ENCODE data around the gene KIF16B. TPM values are rescaled to one million over a fixed set of nuclear protein-coding genes. Genes with fewer than 3 reads are reported as not detected.

Gene KIF16B
- total RNA-seq, 2 donors from 2014 or later = 6.9 to 9.8 TPM

GRCh38 chr20:16417001-16417400 is 156.2 kb downstream of the KIF16B start:
- ATAC-seq (replicated peaks) = no peak
- H3K9me3 Mint-ChIP-seq = no peaks in the 10 kb centered on the region
- peaks cover 49% of the 10 kb centered on the region for H3K36me3 Mint-ChIP-seq (ENCODE audit: low read depth)
- H3K27me3 Mint-ChIP-seq = no peaks in the 10 kb centered on the region
- no peak overlapping the region for H3K4me3 Mint-ChIP-seq
- H3K4me1 Mint-ChIP-seq = no peaks in the 10 kb centered on the region
- H3K27ac Mint-ChIP-seq = no peak overlapping the region

GRCh38 chr20:16415071-16416053 is 157.9 kb downstream of the KIF16B start:
- Mint-ChIP-seq H3K27me3 (no peaks in the 10 kb centered on the region), H3K36me3 (ENCODE audit: low read depth) (peaks cover 44% of the 10 kb centered on the region), H3K9me3 (no peaks in the 10 kb centered on the region), H3K4me3 (no peak overlapping the region), H3K4me1 (no peaks in the 10 kb centered on the region), H3K27ac (no peak overlapping the region)
- ATAC-seq (replicated peaks) = no peak

GRCh38 chr20:16412906-16413305 is 160.3 kb downstream of the KIF16B start:
- ATAC-seq (replicated peaks) = no peak
- H3K9me3 Mint-ChIP-seq = no peaks in the 10 kb centered on the region
- no peak overlapping the region for H3K27ac Mint-ChIP-seq
- no peaks in the 10 kb centered on the region for H3K4me1 Mint-ChIP-seq
- no peak overlapping the region for H3K4me3 Mint-ChIP-seq
- peaks cover 31% of the 10 kb centered on the region for H3K36me3 Mint-ChIP-seq (ENCODE audit: low read depth)
- no peaks in the 10 kb centered on the region for H3K27me3 Mint-ChIP-seq

- Mint-ChIP-seq H3K4me3 (no peak overlapping the region), H3K27me3 (no peaks in the 10 kb centered on the region), H3K36me3 (ENCODE audit: low read depth) (peaks cover 17% of the 10 kb centered on the region)
Observed at GRCh38 chr20:16411361-16411760, 161.9 kb downstream of the KIF16B start.

GRCh38 chr20:16410626-16411025 is 162.6 kb downstream of the KIF16B start:
- Mint-ChIP-seq H3K36me3 (ENCODE audit: low read depth) (peaks cover 20% of the 10 kb centered on the region), H3K9me3 (no peaks in the 10 kb centered on the region)

More at GRCh38 chr20:16411361-16411760, 161.9 kb downstream of the KIF16B start:
- Mint-ChIP-seq H3K4me1 (no peaks in the 10 kb centered on the region), H3K27ac (no peak overlapping the region), H3K9me3 (no peaks in the 10 kb centered on the region)
- no peak for ATAC-seq (replicated peaks)

GRCh38 chr20:16408981-16409380 is 164.3 kb downstream of the KIF16B start:
- Mint-ChIP-seq H3K4me1 (no peaks in the 10 kb centered on the region), H3K27ac (no peak overlapping the region), H3K27me3 (no peaks in the 10 kb centered on the region), H3K36me3 (ENCODE audit: low read depth) (peaks cover 28% of the 10 kb centered on the region), H3K9me3 (no peaks in the 10 kb centered on the region), H3K4me3 (no peak overlapping the region)
- ATAC-seq (replicated peaks) = no peak

More at GRCh38 chr20:16410626-16411025, 162.6 kb downstream of the KIF16B start:
- no peak for ATAC-seq (replicated peaks)
- Mint-ChIP-seq H3K27me3 (no peaks in the 10 kb centered on the region), H3K4me1 (no peaks in the 10 kb centered on the region), H3K27ac (no peak overlapping the region), H3K4me3 (no peak overlapping the region)

GRCh38 chr20:16407251-16408067 is 165.8 kb downstream of the KIF16B start:
- Mint-ChIP-seq H3K4me1 (no peaks in the 10 kb centered on the region), H3K4me3 (no peak overlapping the region), H3K9me3 (no peaks in the 10 kb centered on the region), H3K27me3 (no peaks in the 10 kb centered on the region), H3K27ac (no peak overlapping the region), H3K36me3 (ENCODE audit: low read depth) (peaks cover 41% of the 10 kb centered on the region)
- ATAC-seq (replicated peaks) = no peak

- Mint-ChIP-seq H3K4me3 (no peak overlapping the region), H3K36me3 (ENCODE audit: low read depth) (peaks cover 36% of the 10 kb centered on the region), H3K27ac (no peak overlapping the region), H3K27me3 (no peaks in the 10 kb centered on the region), H3K9me3 (no peaks in the 10 kb centered on the region), H3K4me1 (no peaks in the 10 kb centered on the region)
- ATAC-seq (replicated peaks) = no peak
Observed at GRCh38 chr20:16405254-16405653, 168.0 kb downstream of the KIF16B start.

GRCh38 chr20:16404640-16405039 is 168.6 kb downstream of the KIF16B start:
- H3K4me1 Mint-ChIP-seq = no peaks in the 10 kb centered on the region
- no peak for ATAC-seq (replicated peaks)
- H3K27ac Mint-ChIP-seq = no peak overlapping the region
- H3K36me3 Mint-ChIP-seq (ENCODE audit: low read depth) = peaks cover 40% of the 10 kb centered on the region
- H3K4me3 Mint-ChIP-seq = no peak overlapping the region
- no peaks in the 10 kb centered on the region for H3K9me3 Mint-ChIP-seq
- H3K27me3 Mint-ChIP-seq = no peaks in the 10 kb centered on the region

- H3K27me3 Mint-ChIP-seq = no peaks in the 10 kb centered on the region
- no peaks in the 10 kb centered on the region for H3K4me1 Mint-ChIP-seq
- no peak overlapping the region for H3K27ac Mint-ChIP-seq
- peaks cover 45% of the 10 kb centered on the region for H3K36me3 Mint-ChIP-seq (ENCODE audit: low read depth)
- no peak overlapping the region for H3K4me3 Mint-ChIP-seq
- no peak for ATAC-seq (replicated peaks)
- no peaks in the 10 kb centered on the region for H3K9me3 Mint-ChIP-seq
Observed at GRCh38 chr20:16404171-16404570, 169.1 kb downstream of the KIF16B start.

GRCh38 chr20:16400234-16400633 is 173.0 kb downstream of the KIF16B start:
- Mint-ChIP-seq H3K4me1 (no peaks in the 10 kb centered on the region), H3K4me3 (no peak overlapping the region), H3K36me3 (ENCODE audit: low read depth) (peaks cover 40% of the 10 kb centered on the region), H3K27me3 (no peaks in the 10 kb centered on the region), H3K9me3 (no peaks in the 10 kb centered on the region), H3K27ac (no peak overlapping the region)
- ATAC-seq (replicated peaks) = no peak

GRCh38 chr20:16399801-16400200 is 173.4 kb downstream of the KIF16B start:
- no peak for ATAC-seq (replicated peaks)
- no peak overlapping the region for H3K27ac Mint-ChIP-seq
- H3K36me3 Mint-ChIP-seq (ENCODE audit: low read depth) = peaks cover 37% of the 10 kb centered on the region
- H3K9me3 Mint-ChIP-seq = no peaks in the 10 kb centered on the region
- no peak overlapping the region for H3K4me3 Mint-ChIP-seq
- no peaks in the 10 kb centered on the region for H3K27me3 Mint-ChIP-seq
- no peaks in the 10 kb centered on the region for H3K4me1 Mint-ChIP-seq

GRCh38 chr20:16397086-16397485 is 176.2 kb downstream of the KIF16B start:
- no peaks in the 10 kb centered on the region for H3K4me1 Mint-ChIP-seq
- ATAC-seq (replicated peaks) = no peak
- H3K27ac Mint-ChIP-seq = no peak overlapping the region
- H3K27me3 Mint-ChIP-seq = no peaks in the 10 kb centered on the region
- H3K4me3 Mint-ChIP-seq = no peak overlapping the region
- peaks cover 4% of the 10 kb centered on the region for H3K9me3 Mint-ChIP-seq
- H3K36me3 Mint-ChIP-seq (ENCODE audit: low read depth) = peaks cover 16% of the 10 kb centered on the region

- ATAC-seq (replicated peaks) = no peak
- Mint-ChIP-seq H3K27me3 (no peaks in the 10 kb centered on the region), H3K4me3 (no peak overlapping the region), H3K27ac (no peak overlapping the region), H3K9me3 (peaks cover 4% of the 10 kb centered on the region), H3K36me3 (ENCODE audit: low read depth) (peaks cover 16% of the 10 kb centered on the region), H3K4me1 (no peaks in the 10 kb centered on the region)
Observed at GRCh38 chr20:16395366-16395765, 177.9 kb downstream of the KIF16B start.

All from activated T-helper 17 cell treated with anti-CD3 and anti-CD28 coated beads, Interleukin-2, amount 50 U/mL, for 72 hours (primary cell).